Lower leg skin (tissue), 3 donors: ENCODE data around the gene TMCC1.

Experiments used
- POLR2A ChIP-seq, 2 donors: fragments of 450-650 bp; IDR thresholded peaks; one replicate each; pipeline ENCODE4 v1.6.1; 2016 to 2017; ENCODE audit warnings: antibody characterized with exemption in 2 of 2, mild to moderate bottlenecking in 1 of 2, moderate library complexity in 1 of 2
- TF ChIP-seq, protein P1 (sequence below), 3 donors: fragments of 450-650 bp; IDR thresholded peaks; one replicate each; pipeline ENCODE4 v1.5.1; 2016; ENCODE audit warnings: antibody characterized with exemption in 3 of 3, mild to moderate bottlenecking in 3 of 3, moderate library complexity in 2 of 3

DNA sequence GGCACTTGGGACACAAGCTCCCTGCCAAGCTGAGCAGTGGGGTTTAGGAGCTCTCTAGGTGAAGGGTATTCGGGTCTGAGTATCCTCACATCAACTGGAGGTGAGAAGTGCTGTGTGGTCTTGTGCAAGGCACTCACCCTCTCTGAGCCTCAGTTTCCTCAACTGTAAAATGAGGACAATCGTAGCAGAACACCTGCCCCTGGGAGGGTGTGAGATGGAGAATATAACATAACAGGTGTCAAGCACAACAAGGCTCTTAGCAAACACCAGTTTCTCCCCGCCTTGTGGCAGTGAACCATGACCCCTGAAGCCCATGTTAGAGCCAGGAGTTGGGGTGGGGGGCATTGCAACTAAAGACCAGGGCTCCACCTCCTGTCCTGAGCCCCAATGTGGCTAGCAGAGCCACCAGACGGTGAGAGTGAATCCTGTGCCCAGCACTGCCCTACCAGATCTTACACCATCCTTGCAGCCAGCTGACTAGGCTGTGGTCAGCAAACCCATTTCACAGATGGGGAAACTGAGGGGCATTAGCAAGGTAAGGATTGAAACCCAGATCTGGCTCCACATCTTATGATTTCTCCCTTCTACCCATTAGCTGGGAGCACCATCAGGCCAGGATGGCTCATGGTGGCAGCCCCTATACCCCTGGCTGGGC is 284.4 kb downstream of the TMCC1 start:
- TF ChIP-seq, protein P1, sequence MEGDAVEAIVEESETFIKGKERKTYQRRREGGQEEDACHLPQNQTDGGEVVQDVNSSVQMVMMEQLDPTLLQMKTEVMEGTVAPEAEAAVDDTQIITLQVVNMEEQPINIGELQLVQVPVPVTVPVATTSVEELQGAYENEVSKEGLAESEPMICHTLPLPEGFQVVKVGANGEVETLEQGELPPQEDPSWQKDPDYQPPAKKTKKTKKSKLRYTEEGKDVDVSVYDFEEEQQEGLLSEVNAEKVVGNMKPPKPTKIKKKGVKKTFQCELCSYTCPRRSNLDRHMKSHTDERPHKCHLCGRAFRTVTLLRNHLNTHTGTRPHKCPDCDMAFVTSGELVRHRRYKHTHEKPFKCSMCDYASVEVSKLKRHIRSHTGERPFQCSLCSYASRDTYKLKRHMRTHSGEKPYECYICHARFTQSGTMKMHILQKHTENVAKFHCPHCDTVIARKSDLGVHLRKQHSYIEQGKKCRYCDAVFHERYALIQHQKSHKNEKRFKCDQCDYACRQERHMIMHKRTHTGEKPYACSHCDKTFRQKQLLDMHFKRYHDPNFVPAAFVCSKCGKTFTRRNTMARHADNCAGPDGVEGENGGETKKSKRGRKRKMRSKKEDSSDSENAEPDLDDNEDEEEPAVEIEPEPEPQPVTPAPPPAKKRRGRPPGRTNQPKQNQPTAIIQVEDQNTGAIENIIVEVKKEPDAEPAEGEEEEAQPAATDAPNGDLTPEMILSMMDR (IDR thresholded peaks at IDR 0.05), result no peak
- no peak for TF ChIP-seq POLR2A (IDR thresholded peaks at IDR 0.05)
